Thoracic aorta (tissue), 2 donors: ENCODE data around the gene MAP3K3. TPM values are rescaled to one million over a fixed set of nuclear protein-coding genes. Genes with fewer than 3 reads are reported as not detected.

Experiments
- ATAC-seq: fragments of 150-250 bp; one replicate; pipeline ENCODE4 v1.8.0; 2017; ENCODE audit warnings: low read depth; ENCODE audit not compliant: insufficient number of reproducible peaks, low FRiP score
- DNase-seq: peaks from one replicate; pipeline ENCODE4 v3.0.0-alpha.2; 2020; ENCODE audit warnings: low spot score
- H3K27ac ChIP-seq, 2 donors: fragments of 200-600 bp; sonication (generic); 1 replicate in 1 of 2; 2 replicates in 1 of 2; pipeline ENCODE4 v1.5.1; 2016; ENCODE audit warnings: mild to moderate bottlenecking in 2 of 2, moderate library complexity in 2 of 2
- H3K27me3 ChIP-seq: fragments of 200-600 bp; sonication (generic); replicated peaks from 2 replicates; pipeline ENCODE4 v1.6.0; 2016; ENCODE audit warnings: mild to moderate bottlenecking; ENCODE audit not compliant: insufficient read depth
- H3K36me3 ChIP-seq: fragments of 200-600 bp; sonication (generic); one replicate; pipeline ENCODE4 v1.5.1; 2016
- H3K4me1 ChIP-seq, 2 donors: fragments of 200-600 bp; sonication (generic); 1 replicate in 1 of 2; 2 replicates in 1 of 2; pipeline versions ENCODE4 v1.5.1 to v1.6.0; 2016; ENCODE audit warnings: low read depth in 2 of 2, mild to moderate bottlenecking in 1 of 2; ENCODE audit not compliant: control insufficient read depth in 1 of 2
- H3K4me3 ChIP-seq: fragments of 200-600 bp; sonication (generic); 2 replicates; pipeline ENCODE4 v1.5.1; 2016; ENCODE audit warnings: mild to moderate bottlenecking
- H3K9me3 ChIP-seq: fragments of 200-600 bp; sonication (generic); 2 replicates; pipeline ENCODE4 v1.5.1; 2016
- total RNA-seq, 2 donors: library from RNA; depleted of rRNA; stranded (reverse); fragments of >200 nt; gene quantifications; one replicate each; pipeline versions ENCODE4 v1.1.0 to v1.2.3, GENCODE V29; 2016
- TF ChIP-seq, protein P1 (sequence below): fragments of 200-600 bp; sonication (generic); IDR thresholded peaks from one replicate; pipeline ENCODE4 v1.5.1; 2019; ENCODE audit warnings: antibody characterized with exemption

The MAP3K3 gene
- total RNA-seq, 2 donors from 2014 or later = 85.3 to 102 TPM

DNA sequence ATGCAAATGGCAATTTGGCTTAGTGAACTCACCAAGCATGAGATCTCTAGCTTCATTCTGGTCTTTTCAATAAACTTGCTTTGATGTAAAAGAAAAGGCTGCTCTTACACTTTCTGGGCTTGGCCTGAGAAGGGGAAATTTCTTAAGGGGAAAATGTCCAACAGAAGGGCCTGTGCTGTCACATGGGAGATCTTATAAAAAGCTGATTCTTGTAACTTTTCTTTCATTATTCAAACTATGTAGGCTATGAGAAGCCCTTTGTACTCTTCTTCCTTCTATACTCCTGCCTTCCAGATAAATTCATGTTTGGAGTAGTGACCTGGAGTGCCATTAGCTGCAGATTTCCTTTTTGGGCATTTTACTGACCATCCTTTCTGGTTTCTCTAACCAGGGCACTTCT is 60.8 kb downstream of the MAP3K3 start:
- TF ChIP-seq, protein P1, sequence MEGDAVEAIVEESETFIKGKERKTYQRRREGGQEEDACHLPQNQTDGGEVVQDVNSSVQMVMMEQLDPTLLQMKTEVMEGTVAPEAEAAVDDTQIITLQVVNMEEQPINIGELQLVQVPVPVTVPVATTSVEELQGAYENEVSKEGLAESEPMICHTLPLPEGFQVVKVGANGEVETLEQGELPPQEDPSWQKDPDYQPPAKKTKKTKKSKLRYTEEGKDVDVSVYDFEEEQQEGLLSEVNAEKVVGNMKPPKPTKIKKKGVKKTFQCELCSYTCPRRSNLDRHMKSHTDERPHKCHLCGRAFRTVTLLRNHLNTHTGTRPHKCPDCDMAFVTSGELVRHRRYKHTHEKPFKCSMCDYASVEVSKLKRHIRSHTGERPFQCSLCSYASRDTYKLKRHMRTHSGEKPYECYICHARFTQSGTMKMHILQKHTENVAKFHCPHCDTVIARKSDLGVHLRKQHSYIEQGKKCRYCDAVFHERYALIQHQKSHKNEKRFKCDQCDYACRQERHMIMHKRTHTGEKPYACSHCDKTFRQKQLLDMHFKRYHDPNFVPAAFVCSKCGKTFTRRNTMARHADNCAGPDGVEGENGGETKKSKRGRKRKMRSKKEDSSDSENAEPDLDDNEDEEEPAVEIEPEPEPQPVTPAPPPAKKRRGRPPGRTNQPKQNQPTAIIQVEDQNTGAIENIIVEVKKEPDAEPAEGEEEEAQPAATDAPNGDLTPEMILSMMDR = no peak
- peaks cover 28% of the 10 kb centered on the region for H3K36me3 ChIP-seq
- no peaks in the 10 kb centered on the region for H3K9me3 ChIP-seq
- no peak for ATAC-seq
- no peak for DNase-seq
- H3K4me1 ChIP-seq = peaks cover 7 to 9% of the 10 kb centered on the region in 2 donors
- H3K27me3 ChIP-seq = no peaks in the 10 kb centered on the region
- H3K27ac ChIP-seq = no peak overlapping the region
- no peak overlapping the region for H3K4me3 ChIP-seq

DNA sequence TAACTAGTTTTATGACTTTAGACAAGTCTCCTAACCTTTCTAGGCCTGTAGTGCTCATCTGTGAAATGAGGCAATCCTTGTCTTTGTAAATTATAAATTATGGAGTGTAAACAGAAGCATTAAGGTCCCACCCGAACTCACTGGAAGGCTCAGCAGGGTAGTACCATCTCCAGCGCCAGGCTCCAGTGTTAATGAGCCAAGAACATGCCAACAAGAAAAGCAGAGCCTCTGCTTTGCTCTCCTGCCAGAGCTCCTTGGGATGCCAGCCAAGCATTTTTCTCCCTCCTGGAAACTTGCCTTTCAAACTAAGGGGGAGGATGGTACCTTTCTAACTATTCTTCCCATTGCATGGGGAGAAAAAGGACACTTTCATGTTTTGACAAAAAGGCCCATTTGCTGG is 62.8 kb downstream of the MAP3K3 start:
- peaks cover 49% of the 10 kb centered on the region for H3K36me3 ChIP-seq
- TF ChIP-seq, protein P1 = no peak
- H3K4me1 ChIP-seq = peaks cover 7 to 9% of the 10 kb centered on the region in 2 donors
- H3K4me3 ChIP-seq = no peak overlapping the region
- no peak overlapping the region for H3K27ac ChIP-seq
- no peaks in the 10 kb centered on the region for H3K27me3 ChIP-seq
- H3K9me3 ChIP-seq = no peaks in the 10 kb centered on the region
- DNase-seq = no peak
- ATAC-seq = no peak

DNA sequence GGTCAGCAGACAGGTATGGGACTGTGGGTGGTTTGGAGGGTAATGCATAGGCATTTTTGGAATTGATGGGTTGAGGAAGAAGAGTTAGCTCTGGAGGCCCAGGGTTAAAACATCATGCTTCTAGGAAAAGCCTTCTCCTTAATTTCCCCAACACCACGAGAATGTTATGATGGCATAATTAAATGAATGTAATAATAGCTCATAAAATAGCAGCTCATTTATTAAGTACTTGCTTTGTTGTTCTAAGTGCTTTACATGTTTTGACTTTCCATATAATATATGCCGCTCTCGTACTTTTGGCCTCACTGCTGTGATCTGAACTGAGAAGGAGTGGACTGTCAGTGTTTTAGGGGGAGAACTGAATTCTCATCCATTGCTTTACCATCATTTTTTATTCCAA is 63.4 kb downstream of the MAP3K3 start:
- Histone ChIP-seq H3K9me3 (no peaks in the 10 kb centered on the region), H3K4me1 (peaks cover 7 to 9% of the 10 kb centered on the region in 2 donors), H3K27ac (no peak overlapping the region), H3K27me3 (no peaks in the 10 kb centered on the region), H3K4me3 (no peak overlapping the region), H3K36me3 (peaks cover 54% of the 10 kb centered on the region)
- TF ChIP-seq, protein P1 = no peak
- DNase-seq (no peak), ATAC-seq (no peak)

DNA sequence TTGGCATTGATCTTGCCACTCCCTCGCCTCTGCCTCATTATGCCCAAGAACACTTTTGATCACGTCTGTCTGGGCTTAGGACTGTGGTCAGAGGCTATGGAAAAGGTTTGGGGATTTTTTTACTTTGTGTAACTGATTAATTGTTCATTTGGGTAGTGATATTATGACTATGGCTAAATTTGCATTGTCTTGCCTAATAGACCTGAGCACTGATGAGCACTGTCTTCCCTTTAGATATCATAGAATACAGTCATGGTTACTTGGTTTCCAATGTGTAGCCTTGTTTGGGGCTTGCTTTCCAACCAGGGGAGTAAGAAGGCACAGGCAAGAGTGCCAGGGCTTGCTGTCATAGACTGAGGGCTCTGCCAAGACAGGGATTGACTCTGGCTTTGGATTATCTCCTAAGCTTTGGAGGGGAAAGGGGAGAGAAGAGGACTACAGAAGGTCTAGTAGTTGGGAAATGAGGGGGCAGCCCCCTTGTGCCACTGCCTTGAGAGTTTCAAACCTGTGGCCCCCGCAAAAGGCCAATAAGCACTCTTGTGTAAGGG is 64.0 kb downstream of the MAP3K3 start:
- Histone ChIP-seq H3K4me3 (no peak overlapping the region), H3K4me1 (peaks cover 7 to 9% of the 10 kb centered on the region in 2 donors), H3K27ac (no peak overlapping the region), H3K36me3 (peaks cover 60% of the 10 kb centered on the region), H3K27me3 (no peaks in the 10 kb centered on the region), H3K9me3 (no peaks in the 10 kb centered on the region)
- DNase-seq (no peak), ATAC-seq (no peak)
- TF ChIP-seq, protein P1 = no peak

DNA sequence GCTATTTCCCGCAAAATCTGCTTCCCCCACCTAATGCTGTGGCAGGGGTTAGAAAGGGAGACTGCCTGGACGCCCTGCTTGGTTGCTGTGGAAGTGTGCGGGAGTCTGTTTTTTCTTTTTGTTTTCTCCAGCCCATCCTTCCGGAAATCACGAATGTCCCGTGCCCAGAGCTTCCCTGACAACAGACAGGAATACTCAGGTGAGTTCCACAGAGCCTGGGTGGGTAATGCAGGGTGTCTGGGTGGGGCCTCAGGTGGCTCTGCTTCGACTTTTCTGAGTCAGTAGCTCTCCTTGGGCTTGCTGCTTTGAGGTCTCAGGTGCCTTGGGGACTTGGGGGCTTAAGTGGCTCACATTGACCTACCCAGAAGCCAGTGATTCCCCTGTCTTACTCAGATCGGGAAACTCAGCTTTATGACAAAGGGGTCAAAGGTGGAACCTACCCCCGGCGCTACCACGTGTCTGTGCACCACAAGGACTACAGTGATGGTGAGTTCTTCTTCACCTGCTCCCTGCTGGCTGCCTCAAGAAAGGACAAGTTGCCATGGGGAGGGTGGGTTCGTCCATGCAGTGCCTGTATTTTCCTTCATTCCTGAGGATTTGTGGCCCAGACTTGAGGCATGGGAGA is 66.3 kb downstream of the MAP3K3 start:
- DNase-seq (no peak), ATAC-seq (no peak)
- no peak overlapping the region for H3K27ac ChIP-seq
- H3K27me3 ChIP-seq = no peaks in the 10 kb centered on the region
- H3K4me3 ChIP-seq = no peak overlapping the region
- H3K36me3 ChIP-seq = peaks cover 57% of the 10 kb centered on the region
- H3K9me3 ChIP-seq = no peaks in the 10 kb centered on the region
- H3K4me1 ChIP-seq = peaks cover 7 to 9% of the 10 kb centered on the region in 2 donors
- TF ChIP-seq, protein P1 = no peak
